Endothelial cell of hepatic sinusoid (primary cell): Measurements from ENCODE around the gene BNIP2.
"Not testable (repeated sequence)": the region's sequence is repeated elsewhere in the genome, so short reads cannot be mapped to it uniquely, and the experiment has no call there.

Source experiments
- in situ Hi-C: cut with HindIII; loops from 2 replicates; pipeline ENCODE4 v1.10.0; 2017; ENCODE audit warnings: low sequenced_read_pairs

The BNIP2 gene

DNA sequence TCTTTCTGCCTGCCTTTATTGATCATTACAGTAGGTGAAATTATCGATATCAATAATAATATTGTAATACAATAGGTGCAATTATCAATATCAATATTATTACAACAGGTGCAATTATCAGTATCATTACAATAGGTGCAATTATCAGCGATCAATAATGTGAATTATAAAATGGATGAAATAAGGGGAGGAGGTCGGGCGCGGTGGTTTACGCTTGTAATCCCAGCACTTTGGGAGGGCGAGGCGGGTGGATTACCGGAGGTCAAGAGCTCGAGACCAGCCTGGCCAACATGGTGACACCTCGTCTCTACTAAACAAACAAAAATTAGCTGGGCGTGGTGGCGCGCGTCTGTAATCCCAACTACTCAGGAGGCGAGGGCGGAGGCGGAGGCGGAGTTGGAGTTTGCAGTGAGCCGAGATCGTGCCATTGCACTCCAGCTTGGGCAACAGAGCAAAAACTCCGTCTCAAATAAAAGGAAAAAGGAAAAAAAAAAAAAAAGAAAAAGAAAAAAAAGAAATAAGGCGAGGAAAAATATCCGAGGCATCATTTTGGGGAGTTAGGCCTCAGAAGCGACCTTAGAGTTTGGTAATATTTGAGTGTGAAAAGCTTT is 611 bp upstream of the BNIP2 start:
- in situ Hi-C loops, result loop anchor here (5.0 kb wide), 1 partner anchor 638 kb away; no protein-coding TSS in a partner anchor

DNA sequence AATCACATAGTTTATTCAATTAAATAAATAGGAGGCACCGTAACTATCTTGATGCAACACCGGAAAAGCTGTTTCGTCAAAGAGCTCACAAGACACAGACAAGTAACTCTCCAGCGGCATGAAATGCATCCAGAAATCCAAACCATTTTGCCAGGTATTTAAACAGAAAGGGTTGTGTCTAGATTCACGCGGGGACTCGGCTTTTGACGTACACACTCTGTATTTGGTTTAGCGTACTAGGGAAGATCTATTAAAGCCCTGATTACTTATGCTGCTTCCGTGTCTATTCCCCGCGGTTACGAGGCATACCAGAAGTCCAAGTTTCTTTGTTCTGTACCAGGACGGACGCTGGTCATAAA is 718 bp downstream of the BNIP2 start:
- in situ Hi-C loops, result no loop called here

DNA sequence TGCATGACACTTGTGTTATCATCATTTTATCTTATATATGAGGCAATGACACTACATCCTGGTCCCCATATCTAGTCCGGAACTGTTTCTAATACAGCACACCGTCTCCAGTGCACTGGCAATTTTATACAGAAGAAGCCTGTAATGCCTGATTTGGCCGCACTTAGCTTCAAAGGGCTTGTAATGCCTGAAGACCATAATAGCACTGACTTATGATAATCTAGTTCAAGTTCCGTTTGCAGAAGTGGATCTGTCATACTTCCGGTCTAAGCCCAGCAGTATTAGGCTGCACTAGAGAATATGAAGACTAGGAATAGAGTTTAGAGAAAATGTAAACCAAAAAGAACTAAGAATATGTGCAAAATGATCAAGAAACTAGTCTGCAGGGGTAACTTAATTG is 1.3 kb downstream of the BNIP2 start:
- in situ Hi-C loops, result no loop called here

DNA sequence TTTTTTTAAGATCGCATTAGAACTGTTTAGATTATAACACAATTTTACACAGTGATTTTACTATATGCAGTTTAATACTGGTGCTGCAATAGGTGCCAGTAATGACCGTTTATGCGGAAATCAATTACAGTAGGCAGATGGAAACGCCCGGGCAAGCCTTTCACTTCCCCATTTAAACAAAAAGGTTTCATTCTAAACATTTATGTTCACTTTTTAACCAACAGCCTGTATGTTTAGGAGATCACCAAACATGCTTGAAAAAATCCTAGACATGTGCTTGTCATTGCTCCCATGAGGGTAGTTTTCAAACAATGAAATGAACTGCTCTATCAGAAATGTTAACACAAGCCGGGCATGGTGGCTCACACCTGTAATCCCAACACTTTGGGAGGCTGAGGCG is 2.7 kb downstream of the BNIP2 start:
- in situ Hi-C loops, result no loop called here

DNA sequence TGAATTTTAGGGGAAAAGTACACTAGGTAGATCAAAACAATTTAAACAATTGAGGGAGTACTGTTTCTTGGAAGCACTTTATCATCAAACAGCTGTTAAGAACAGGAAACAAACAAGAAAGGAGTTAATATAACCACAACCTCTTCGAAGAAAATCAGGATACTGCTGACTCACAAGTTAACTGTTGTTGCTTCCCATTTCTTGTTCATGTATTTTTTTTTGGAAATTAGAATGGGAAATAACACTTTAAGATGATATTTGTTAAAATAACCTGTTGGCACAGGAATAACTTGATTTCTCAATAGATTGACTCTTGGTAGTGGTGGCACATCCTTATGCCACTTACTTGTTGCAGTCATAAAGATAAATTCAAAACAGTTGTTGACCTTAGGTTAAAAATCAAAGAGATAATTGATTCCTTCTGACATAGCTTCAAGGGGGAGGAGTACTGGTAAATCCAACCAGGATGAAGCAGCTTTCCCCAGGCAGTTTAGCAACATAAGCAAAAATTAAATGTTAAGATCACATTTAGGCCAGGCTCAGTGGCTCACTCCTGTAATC is 3.3 kb downstream of the BNIP2 start:
- in situ Hi-C loops, result no loop called here

DNA sequence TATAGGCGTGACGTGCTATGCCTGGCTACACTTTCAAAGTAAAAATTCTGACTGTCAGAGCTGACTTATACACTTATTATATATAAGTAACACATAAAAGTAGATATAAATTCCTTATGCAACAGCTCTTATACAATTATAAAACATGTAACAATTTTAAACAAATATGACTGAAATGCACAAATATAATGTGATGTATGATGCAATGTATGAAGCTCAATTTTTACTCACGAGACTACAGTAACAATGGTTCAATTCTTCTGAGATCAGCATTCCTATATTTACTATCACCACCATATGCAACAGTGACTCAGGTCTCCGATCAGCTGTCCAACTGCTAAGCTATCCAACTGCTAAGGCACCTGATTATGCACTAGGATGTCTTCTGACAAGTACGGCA is 8.2 kb downstream of the BNIP2 start:
- in situ Hi-C loops, result no loop called here

DNA sequence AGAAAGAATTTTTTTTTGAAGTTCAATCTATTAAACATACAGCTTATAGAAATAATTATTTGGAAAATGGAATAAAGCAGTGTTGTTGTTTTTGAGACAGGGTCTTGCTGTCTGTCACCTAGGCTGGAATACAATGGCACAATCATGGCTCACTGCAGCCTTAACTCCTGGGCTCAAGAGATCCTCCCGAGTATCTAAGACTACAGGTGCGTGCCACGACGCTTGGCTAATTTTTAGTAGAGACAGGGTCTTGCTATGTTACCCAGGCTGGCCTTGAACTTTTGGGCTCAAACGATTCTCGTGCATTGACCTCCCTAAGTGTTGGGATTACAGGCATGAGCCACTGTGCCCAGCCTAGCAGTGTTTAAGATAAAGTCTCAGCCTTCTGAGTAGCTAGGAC is 8.8 kb downstream of the BNIP2 start:
- in situ Hi-C loops, result no loop called here

DNA sequence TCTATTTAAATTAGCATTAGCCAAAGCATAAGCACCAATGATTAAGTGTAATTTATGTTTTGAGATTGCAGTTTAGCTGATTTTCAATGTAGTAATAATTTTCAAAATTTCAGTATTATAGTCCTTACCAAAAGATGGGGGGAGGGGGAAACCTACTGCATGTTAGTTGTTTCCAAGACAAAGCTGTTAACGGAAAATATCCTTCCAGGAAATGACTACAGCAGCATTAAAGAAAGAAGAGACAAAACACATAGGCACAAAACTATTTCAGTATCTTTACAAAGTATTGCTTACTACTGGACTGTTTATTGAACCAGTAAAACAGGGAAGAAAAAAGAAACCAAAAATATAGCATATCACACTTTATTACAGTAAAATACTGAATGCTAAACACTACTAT is 10.5 kb downstream of the BNIP2 start:
- in situ Hi-C loops, result no loop called here

DNA sequence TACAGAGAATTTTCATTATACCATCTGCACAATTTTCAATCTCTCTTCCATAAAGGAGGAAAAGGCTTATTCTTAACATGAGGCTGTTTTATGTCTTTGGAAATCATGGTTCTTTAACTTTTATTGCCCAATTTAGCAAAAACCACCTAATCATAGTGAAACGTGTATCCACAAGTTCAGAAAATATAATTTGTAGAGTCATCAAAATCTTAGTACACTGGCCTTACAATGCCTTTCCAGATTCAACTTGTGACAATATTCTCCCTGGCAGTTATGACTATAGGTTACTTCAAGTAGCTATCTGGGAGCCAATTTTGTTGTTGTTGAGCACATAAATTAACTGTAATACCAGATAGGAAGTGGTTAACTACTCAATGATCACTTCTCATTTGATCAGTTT is 10.9 kb downstream of the BNIP2 start:
- in situ Hi-C loops, result no loop called here

DNA sequence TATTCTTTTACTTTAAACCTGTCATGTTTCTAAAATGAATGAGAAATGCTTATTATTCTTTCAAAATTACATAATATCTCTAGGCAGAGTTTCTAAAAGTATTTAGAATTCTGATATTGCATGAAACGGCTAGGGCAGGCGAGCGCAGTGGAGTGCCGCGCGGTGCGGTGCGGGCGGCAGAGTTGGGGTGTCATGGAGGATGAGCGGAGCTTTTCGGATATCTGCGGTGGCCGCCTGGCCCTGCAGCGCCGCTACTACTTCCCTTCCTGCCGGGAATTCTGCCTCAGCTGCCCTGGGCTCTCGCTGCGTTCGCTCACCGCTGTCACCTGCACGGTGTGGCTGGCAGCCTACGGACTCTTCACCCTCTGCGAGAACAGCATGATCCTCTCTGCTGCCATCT is 12.6 kb downstream of the BNIP2 start:
- in situ Hi-C loops, result no loop called here

DNA sequence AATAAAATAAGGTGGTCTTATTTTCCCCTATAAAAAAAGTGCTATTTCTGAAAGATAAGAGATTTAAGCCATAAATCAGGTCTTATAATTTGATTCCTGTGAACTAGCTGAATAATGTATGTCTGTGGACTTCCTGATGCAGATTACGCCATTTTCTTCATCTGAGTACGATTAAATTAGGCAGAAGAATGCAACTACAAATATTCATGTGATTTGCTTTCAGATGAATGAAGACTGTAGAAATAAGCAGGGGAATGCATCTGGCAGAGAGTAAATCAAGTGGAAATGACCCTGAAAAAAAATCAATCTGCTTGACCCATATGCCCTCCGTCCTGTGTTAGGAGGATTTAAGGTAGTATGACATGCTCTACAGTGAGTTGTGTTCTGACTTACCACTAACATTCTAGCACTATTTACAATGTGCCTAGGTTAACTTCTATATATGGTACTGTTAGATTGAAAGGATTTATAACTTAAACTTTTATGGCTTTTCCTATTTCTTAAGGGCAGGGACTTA is 14.7 kb downstream of the BNIP2 start:
- in situ Hi-C loops, result no loop called here

DNA sequence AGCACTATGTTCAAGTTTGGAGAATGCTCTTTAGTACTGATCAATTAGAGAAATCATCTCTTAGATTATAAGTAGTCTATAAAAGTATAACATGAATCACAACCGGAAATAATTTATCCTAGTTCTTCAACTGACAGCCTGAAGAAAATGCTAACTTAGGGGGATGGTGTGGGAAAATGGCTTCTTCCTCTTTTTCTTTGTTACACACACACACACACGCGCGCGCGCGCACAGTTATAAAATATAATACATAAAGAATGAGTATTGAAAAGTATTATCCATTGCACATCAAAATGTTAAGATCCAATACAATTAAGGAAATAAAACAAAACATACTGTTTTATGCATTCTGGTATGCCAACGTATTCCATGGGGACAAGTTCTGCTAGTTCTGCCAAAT is 20.6 kb downstream of the BNIP2 start:
- in situ Hi-C loops, result no loop called here

DNA sequence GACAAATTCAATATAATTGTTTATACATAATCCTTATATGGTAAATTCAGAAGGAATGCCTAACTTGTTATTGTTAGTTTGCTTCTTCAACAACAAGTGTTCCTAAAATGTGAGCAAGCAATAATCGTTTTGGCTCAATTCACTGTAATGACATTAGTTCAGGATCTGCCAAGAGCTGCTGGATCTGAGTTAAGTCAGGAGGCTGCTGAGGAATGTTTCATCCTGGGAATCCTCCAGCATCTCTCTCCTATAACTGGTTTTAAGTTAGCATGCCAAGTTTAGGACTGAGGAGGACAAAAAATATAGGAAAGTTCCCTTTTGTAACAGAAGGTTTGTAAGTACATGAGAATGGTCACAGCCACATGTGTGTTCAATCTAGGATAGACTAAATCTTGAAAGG is 26.9 kb downstream of the BNIP2 start:
- in situ Hi-C loops, result no loop called here

DNA sequence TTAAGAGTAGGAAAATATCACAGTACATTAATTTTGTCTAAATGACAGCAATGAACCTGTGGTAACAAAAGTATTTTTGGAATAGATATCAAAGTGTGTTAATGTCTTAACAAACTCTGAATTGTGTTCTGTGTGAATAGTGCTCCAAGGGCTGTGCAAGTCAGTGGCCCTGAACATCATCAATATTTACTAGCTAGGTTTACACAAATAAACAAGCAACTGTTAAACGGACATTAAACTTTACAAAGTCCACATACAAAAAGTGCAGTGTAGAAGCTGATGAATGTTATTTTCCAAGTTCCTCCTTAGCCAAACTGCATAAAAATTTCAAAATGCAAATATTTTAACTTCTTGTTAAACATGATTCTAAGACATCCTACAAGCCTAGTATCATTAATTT is 29.8 kb downstream of the BNIP2 start:
- in situ Hi-C loops, result no loop called here

DNA sequence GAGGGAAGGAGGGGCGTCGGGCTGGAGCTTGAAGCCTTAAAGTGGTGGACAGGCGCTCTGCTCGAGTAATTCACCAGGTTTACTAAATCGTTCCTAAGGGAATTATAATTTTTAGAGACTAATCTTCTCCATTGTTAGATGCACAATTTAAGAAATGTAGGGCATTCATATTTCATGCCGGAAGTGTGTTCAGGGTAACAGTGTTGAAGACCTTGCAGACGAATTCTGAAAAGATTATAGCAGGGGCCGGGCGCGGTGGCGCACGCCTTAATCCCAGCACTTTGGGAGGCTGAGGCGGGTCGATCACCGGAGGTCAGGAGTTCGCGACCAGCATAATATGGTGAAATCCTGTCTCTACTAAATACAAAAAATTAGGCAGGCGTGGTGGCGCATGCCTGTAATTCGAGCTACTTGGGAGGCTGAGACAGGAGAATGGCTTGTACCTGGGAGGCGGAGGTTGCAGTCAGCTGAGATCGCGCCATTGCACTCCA is 31.4 kb downstream of the BNIP2 start:
- in situ Hi-C loops, result no loop called here

DNA sequence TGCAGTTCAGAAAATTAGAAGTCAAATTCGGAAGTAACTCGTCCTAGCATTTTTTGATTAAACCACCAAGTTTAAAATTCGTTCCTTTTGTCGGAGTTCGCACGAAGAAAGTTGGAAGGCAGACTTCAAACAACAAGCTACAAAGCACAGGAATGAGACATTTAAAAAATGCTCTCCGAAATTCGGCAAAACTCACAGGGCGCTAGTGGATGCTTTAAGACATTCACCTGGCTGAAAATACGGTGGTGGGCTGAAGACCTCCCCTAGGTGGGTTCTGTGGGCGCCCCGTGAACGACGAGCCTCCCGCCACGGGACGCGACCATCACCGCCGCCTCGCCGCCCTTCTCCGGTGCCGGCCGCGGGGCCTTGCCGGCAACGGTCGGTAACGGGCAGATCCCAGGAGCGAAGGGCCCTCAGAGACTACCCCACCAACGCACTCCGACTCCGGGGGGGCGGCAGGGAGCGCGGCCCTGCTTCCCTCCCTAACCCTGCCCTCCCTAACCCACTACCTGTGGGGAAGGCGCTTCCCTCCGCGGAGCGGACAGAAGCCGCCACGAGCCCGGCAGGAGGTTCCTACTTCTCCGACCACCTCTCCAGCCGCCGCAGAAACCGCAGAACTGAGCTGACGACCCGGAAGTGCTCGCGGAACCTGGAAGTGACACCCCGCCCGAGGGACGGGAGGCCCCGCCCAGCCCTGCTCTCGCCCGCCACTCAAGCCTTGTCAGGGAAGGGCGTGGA is 32.1 kb downstream of the BNIP2 start, which contains the start of gene GTF2A2:
Gene GTF2A2, minus strand, starts transcription at position 619 of the 738 bp plus-strand sequence. CDS start 5,238 bp downstream, outside the sequence.
- in situ Hi-C loops, result no loop called here

DNA sequence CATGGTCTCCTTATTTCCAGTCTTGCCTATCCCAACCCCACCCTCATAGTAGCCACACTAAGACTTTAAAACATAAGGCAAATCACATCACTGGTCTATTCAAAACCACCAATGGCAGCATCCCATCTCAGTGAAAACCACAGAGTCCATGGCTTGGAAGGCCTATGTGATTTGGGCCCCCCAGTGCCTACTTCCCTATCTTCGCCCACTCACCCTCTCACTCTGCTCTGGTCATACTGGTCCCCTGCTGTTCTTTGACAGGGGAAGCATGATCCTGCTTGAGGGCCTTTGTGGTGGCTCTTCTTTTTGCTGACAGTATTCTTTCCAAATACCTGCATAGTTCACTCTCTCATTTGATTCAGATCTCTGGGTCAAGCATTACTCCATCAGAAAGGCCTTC is 35.1 kb downstream of the BNIP2 start:
- in situ Hi-C loops, result no loop called here

DNA sequence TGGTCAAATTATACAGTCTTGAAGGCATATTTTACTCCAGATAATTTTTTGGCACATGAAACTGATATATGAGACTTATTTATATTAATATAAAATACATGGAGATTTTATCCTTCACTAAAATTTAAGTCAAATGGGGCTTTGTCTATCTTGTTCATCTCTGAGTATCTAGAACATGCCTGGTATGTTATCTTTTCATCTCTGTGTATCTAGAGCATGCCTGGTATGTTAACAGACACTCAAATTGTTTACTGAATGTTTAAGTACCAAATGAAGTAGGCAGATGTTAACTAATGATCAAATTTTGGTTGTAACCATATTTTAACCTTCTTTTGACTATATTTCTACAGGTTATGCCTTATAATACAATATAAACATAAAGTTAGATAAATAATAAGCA is 39.5 kb downstream of the BNIP2 start:
- in situ Hi-C loops, result no loop called here

DNA sequence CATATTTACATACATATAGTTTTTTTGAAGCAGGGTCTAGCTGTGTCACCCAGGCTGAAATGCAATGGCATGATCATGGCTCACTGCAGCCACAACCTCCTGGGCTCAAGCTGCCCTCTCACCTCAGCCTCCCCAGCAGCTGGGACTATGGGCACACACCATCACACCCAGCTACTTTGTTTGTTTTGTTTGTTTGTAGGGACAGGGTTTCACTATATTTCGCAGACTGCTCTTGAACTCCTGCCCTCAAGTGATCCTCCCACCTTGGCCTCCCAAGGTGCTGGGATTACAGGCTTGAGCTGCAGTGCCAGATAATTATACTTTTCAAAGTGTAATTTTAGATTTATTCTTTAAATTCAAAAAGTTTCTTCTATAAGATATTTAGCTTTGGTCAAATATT is 42.0 kb downstream of the BNIP2 start:
- in situ Hi-C loops, result no loop called here

DNA sequence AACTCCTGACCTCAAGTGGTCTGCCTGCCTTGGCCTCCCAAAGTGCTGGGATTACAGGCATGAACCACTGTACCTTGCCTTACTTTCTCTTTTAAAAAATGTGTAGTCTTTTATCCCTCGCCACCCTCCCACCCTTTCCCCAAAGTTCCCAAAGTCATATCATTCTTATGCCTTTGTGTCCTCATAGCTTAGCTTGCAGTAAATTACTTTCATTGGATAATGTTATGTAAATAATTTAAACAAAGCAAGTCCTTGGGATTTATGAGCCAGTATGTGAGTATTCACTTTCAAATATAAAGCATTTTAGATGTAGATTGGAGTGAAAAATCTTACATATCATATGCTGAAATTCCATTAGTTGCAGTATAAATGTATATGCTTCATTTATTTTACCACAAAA is 42.8 kb downstream of the BNIP2 start:
- in situ Hi-C loops, result no loop called here

DNA sequence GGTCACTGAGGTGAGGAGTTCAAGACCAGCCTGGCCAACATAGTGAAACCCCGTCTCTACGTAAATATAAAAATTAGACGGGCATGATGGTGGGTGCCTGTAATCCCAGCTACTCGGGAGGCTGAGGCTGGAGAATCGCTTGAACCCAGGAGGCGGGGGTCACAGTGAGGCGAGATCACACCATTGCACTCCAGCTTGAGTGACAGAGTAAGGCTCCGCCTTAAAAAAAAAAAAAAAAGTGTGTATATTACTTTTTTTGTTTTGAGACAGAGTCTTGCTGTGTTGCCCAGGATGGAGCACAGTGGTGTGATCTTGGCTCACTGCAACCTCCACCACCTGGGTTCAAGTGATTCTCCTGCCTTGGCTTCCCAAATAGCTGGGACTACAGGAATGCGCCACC is 43.3 kb downstream of the BNIP2 start:
- in situ Hi-C loops, result not testable (repeated sequence)

DNA sequence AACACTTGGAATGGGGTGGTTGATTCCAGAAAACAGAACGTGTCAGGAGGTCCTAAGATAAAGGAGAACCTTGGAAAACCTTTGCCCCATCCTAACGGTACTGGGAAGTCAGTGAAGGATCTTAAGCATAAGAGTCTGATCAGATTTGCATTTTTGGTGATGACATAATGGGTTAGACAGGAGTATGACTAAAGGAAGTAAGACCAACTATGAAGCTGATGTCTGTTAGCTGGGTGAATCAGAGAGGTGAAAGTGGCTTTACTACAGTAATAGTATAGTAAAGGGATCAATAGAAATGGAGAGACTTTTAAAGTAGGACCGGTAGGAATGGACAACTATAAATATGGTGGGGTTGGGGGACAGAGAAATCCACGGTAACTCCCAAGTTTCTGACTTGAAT is 44.4 kb downstream of the BNIP2 start:
- in situ Hi-C loops, result no loop called here
